ENCODE results near the gene HIGD1B.

DNA sequence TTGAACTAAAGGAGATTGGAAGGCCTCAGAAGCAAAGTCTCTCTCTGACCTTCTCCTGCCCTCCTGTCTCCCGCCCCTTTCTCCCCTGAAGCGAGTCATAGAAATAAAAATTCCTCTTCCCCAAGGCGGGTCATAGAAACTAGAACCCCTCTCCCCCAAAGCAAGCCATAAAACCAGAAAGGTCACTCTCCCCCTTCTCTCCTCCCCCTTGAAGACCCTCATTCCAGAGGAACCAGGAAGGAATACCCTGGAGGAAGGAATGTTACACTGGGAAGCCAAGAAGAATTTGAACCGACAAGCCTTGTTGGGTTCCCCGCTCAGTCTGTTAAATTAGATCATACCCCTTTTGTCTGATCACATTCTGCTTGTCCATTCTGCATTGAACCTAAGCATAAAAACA, 14.9 kb upstream of the HIGD1B start:
- TF ChIP-seq, protein P1, sequence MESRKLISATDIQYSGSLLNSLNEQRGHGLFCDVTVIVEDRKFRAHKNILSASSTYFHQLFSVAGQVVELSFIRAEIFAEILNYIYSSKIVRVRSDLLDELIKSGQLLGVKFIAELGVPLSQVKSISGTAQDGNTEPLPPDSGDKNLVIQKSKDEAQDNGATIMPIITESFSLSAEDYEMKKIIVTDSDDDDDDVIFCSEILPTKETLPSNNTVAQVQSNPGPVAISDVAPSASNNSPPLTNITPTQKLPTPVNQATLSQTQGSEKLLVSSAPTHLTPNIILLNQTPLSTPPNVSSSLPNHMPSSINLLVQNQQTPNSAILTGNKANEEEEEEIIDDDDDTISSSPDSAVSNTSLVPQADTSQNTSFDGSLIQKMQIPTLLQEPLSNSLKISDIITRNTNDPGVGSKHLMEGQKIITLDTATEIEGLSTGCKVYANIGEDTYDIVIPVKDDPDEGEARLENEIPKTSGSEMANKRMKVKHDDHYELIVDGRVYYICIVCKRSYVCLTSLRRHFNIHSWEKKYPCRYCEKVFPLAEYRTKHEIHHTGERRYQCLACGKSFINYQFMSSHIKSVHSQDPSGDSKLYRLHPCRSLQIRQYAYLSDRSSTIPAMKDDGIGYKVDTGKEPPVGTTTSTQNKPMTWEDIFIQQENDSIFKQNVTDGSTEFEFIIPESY (IDR thresholded peaks at IDR 0.05), result no peak
- TF ChIP-seq YY1 (IDR thresholded peaks at IDR 0.05) (no peak), RXRA (IDR thresholded peaks at IDR 0.05) (no peak), RAD21 (IDR thresholded peaks at IDR 0.05) (no peak), EGR1 (IDR thresholded peaks at IDR 0.05; ENCODE audit: low read depth in 2 of 2) (no peak), REST (IDR thresholded peaks at IDR 0.05) (no peak)
- TF ChIP-seq, protein P2, sequence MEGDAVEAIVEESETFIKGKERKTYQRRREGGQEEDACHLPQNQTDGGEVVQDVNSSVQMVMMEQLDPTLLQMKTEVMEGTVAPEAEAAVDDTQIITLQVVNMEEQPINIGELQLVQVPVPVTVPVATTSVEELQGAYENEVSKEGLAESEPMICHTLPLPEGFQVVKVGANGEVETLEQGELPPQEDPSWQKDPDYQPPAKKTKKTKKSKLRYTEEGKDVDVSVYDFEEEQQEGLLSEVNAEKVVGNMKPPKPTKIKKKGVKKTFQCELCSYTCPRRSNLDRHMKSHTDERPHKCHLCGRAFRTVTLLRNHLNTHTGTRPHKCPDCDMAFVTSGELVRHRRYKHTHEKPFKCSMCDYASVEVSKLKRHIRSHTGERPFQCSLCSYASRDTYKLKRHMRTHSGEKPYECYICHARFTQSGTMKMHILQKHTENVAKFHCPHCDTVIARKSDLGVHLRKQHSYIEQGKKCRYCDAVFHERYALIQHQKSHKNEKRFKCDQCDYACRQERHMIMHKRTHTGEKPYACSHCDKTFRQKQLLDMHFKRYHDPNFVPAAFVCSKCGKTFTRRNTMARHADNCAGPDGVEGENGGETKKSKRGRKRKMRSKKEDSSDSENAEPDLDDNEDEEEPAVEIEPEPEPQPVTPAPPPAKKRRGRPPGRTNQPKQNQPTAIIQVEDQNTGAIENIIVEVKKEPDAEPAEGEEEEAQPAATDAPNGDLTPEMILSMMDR (IDR thresholded peaks at IDR 0.05; ENCODE audit: low read depth, low read length, missing input control), result no peak
